Measurements from ENCODE around the gene RPP40. TPM values are rescaled to one million over a fixed set of nuclear protein-coding genes. Genes with fewer than 3 reads are reported as not detected.

RPP40 gene
- total RNA-seq, 4 donors from 2014 or later = 5.1 to 16.4 (median 12.2) TPM

GRCh38 chr6:4973415-4973814 is 30.4 kb downstream of the RPP40 start:
- intact Hi-C loops (cut with DNase I; ENCODE audit: low total_unique reads) (no loop called here), in situ Hi-C loops (cut with MboI; ENCODE audit: low sequenced_read_pairs in 4 of 4) (no loop called here)
- TF ChIP-seq POLR2A (IDR thresholded peaks at IDR 0.05) (no peak), CTCF (IDR thresholded peaks at IDR 0.05 in 4 of 5, conservative IDR thresholded peaks at IDR 0.05 in 1 of 5) (no peak)
- Histone ChIP-seq H3K4me3 (no peak overlapping the region), H3K36me3 (no peaks in the 10 kb centered on the region), H3K27ac (peak overlapping the region; percentile 69 to 81 (median 73)), H3K27me3 (no peaks in the 10 kb centered on the region), H3K4me1 (peaks cover 24 to 33% of the 10 kb centered on the region in 2 donors), H3K9me3 (no peaks in the 10 kb centered on the region)
- no peak for DNase-seq
- peak in 1 of 2 donors; percentile 7 for ATAC-seq

- TF ChIP-seq CTCF (IDR thresholded peaks at IDR 0.05 in 4 of 5, conservative IDR thresholded peaks at IDR 0.05 in 1 of 5) = no peak
- no peak for TF ChIP-seq POLR2A (IDR thresholded peaks at IDR 0.05)
- DNase-seq (no peak), ATAC-seq (no peak)
- intact Hi-C loops (cut with DNase I; ENCODE audit: low total_unique reads) = no loop called here
- Histone ChIP-seq H3K9me3 (no peaks in the 10 kb centered on the region), H3K27me3 (no peaks in the 10 kb centered on the region), H3K36me3 (no peaks in the 10 kb centered on the region), H3K4me1 (peaks cover 24 to 33% of the 10 kb centered on the region in 2 donors), H3K27ac (no peak overlapping the region), H3K4me3 (no peak overlapping the region)
- in situ Hi-C loops (cut with MboI; ENCODE audit: low sequenced_read_pairs in 4 of 4) = no loop called here
Observed at GRCh38 chr6:4972438-4972837, 31.4 kb downstream of the RPP40 start.

DNA sequence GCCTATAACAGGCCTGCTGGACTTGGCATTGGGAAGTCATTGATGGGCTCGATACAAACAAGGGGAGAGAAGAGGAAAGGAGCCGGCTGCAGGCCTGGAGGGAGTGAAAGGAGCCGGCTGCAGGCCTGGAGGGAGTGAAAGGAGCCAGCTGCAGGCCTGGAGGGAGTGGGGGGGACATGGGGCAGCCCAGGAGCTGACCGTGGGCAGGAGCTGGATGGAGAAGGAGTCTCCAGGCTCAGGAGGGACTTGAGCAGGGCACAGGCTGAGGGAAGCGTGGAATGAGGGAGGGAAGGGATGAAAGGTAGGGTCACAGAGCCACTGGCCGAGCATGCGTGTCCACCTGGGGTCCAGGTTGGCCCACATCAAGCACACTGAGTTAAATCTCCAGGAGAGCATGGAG is 32.0 kb downstream of the RPP40 start:
- H3K9me3 ChIP-seq = no peaks in the 10 kb centered on the region
- H3K4me1 ChIP-seq = peaks cover 24 to 33% of the 10 kb centered on the region in 2 donors
- H3K27me3 ChIP-seq = no peaks in the 10 kb centered on the region
- DNase-seq (no peak), ATAC-seq (no peak)
- no peaks in the 10 kb centered on the region for H3K36me3 ChIP-seq
- TF ChIP-seq POLR2A (IDR thresholded peaks at IDR 0.05) (no peak), CTCF (IDR thresholded peaks at IDR 0.05 in 4 of 5, conservative IDR thresholded peaks at IDR 0.05 in 1 of 5) (no peak)
- in situ Hi-C loops (cut with MboI; ENCODE audit: low sequenced_read_pairs in 4 of 4) (no loop called here), intact Hi-C loops (cut with DNase I; ENCODE audit: low total_unique reads) (no loop called here)
- no peak overlapping the region for H3K27ac ChIP-seq
- no peak overlapping the region for H3K4me3 ChIP-seq

GRCh38 chr6:4970739-4971395 is 33.0 kb downstream of the RPP40 start:
- no peaks in the 10 kb centered on the region for H3K27me3 ChIP-seq
- DNase-seq = no peak
- H3K4me1 ChIP-seq = peaks cover 24 to 33% of the 10 kb centered on the region in 2 donors
- intact Hi-C loops (cut with DNase I; ENCODE audit: low total_unique reads) = no loop called here
- no peak overlapping the region for H3K4me3 ChIP-seq
- in situ Hi-C loops (cut with MboI; ENCODE audit: low sequenced_read_pairs in 4 of 4) = no loop called here
- TF ChIP-seq CTCF (IDR thresholded peaks at IDR 0.05 in 4 of 5, conservative IDR thresholded peaks at IDR 0.05 in 1 of 5) (no peak), POLR2A (IDR thresholded peaks at IDR 0.05) (no peak)
- no peaks in the 10 kb centered on the region for H3K36me3 ChIP-seq
- ATAC-seq = no peak
- H3K9me3 ChIP-seq = no peaks in the 10 kb centered on the region
- no peak overlapping the region for H3K27ac ChIP-seq

Data from gastrocnemius medialis (tissue), 4 donors.